HEK293 (cell line): ENCODE results near the gene SPECC1L.
"Not testable (repeated sequence)": the region's sequence is repeated elsewhere in the genome, so short reads cannot be mapped to it uniquely, and the experiment has no call there.

ENCODE experiments used
- CTCF ChIA-PET: fragments of 350-600 bp; formaldehyde crosslinking; extraction: SDS; loops from one replicate; lab custom pipeline; 2021; ENCODE audit warnings: antibody characterized with exemption; lab: Yijun Ruan, JAX
- POLR2A ChIA-PET: fragments of 300-600 bp; formaldehyde crosslinking; extraction: SDS; loops from one replicate; lab custom pipeline; 2020; ENCODE audit warnings: antibody characterized with exemption, inconsistent platforms; lab: Yijun Ruan, JAX
- H3K27ac ChIP-seq: fragments of 200-500 bp; sonication (Bioruptor generic); 2 replicates; pipeline ENCODE4 v1.5.1; 2014; ENCODE audit warnings: low read depth, low read length, control low read depth, inconsistent platforms; ENCODE audit errors: extremely low read depth
- H3K36me3 ChIP-seq, 2 experiments: fragments of 200-500 bp in 1 of 2; sonication (Bioruptor generic) in 1 of 2; 1 replicate in 1 of 2; 2 replicates in 1 of 2; pipeline ENCODE4 v1.5.1; 2014 to 2017; ENCODE audit warnings: inconsistent platforms in 2 of 2, low read length in 2 of 2; ENCODE audit not compliant: control insufficient read depth in 2 of 2, insufficient read depth in 1 of 2
- H3K4me1 ChIP-seq: fragments of 200-500 bp; sonication (Bioruptor generic); 2 replicates; pipeline ENCODE4 v1.5.1; 2014; ENCODE audit warnings: mild to moderate bottlenecking, low read length, inconsistent platforms; ENCODE audit not compliant: control insufficient read depth, insufficient read depth
- H3K4me3 ChIP-seq: 2 replicates; pipeline ENCODE4 v1.5.1; 2011; ENCODE audit warnings: low read depth, mild to moderate bottlenecking, control low read depth, low read length, moderate library complexity
- H3K9me3 ChIP-seq: fragments of 200-500 bp; sonication (Bioruptor generic); 2 replicates; pipeline ENCODE4 v1.5.1; 2014; ENCODE audit warnings: low read depth, low read length, inconsistent platforms; ENCODE audit not compliant: control insufficient read depth, insufficient read depth
- FEZF1 ChIP-seq: fragments of 450-650 bp; formaldehyde crosslinking; IDR thresholded peaks from 2 replicates; pipeline ENCODE4 v1.5.1; 2016; ENCODE audit warnings: missing biosample characterization, missing genetic modification characterization
- HOXD13 ChIP-seq: sonication (generic); formaldehyde crosslinking; IDR thresholded peaks from 2 replicates; pipeline ENCODE4 v1.8.0; 2022; ENCODE audit warnings: missing genetic modification reagents, borderline replicate concordance
- PRDM1 ChIP-seq: fragments of 450-650 bp; formaldehyde crosslinking; IDR thresholded peaks from 2 replicates; pipeline ENCODE4; 2016; ENCODE audit warnings: missing biosample characterization, missing genetic modification characterization
- TCF7L2 ChIP-seq: IDR thresholded peaks from 2 replicates; pipeline ENCODE4 v1.6.1; 2011; ENCODE audit warnings: low read depth, mild to moderate bottlenecking, inconsistent platforms, low read length, moderate library complexity, borderline replicate concordance
- ZFP3 ChIP-seq: fragments of 450-650 bp; formaldehyde crosslinking; IDR thresholded peaks from 2 replicates; pipeline ENCODE4 v1.5.1; 2016; ENCODE audit warnings: low read depth, missing biosample characterization, missing genetic modification characterization
- ZNF140 ChIP-seq: fragments of 450-650 bp; formaldehyde crosslinking; IDR thresholded peaks from 2 replicates; pipeline ENCODE4 v1.5.1; 2016; ENCODE audit warnings: missing biosample characterization, missing genetic modification characterization
- ZNF184 ChIP-seq: fragments of 450-650 bp; IDR thresholded peaks from 2 replicates; pipeline ENCODE4 v1.5.1; 2018; ENCODE audit warnings: missing biosample characterization, mild to moderate bottlenecking, missing genetic modification characterization
- ZNF2 ChIP-seq: fragments of 450-650 bp; formaldehyde crosslinking; IDR thresholded peaks from 2 replicates; pipeline ENCODE4 v1.5.1; 2016; ENCODE audit warnings: missing biosample characterization, missing genetic modification characterization
- ZNF274 ChIP-seq, 2 experiments: fragments of 200-500 bp in 1 of 2; fragments of 450-650 bp in 1 of 2; sonication (Bioruptor generic) in 1 of 2; formaldehyde crosslinking in 1 of 2; IDR thresholded peaks; 2 replicates each; pipeline versions ENCODE4 v1.5.1 to v1.6.1; 2014 to 2016; ENCODE audit warnings: borderline replicate concordance in 1 of 2, inconsistent platforms in 1 of 2, low read length in 1 of 2, missing biosample characterization in 1 of 2, missing genetic modification characterization in 1 of 2
- ZNF302 ChIP-seq: fragments of 450-650 bp; formaldehyde crosslinking; IDR thresholded peaks from 2 replicates; pipeline ENCODE4 v1.5.1; 2016; ENCODE audit warnings: missing biosample characterization, missing genetic modification characterization, low read depth
- ZNF366 ChIP-seq: fragments of 450-650 bp; formaldehyde crosslinking; conservative IDR thresholded peaks from 2 replicates; pipeline ENCODE4 v1.5.1; 2016; ENCODE audit warnings: missing biosample characterization, missing genetic modification characterization
- ZNF391 ChIP-seq: fragments of 450-650 bp; formaldehyde crosslinking; IDR thresholded peaks from 2 replicates; pipeline ENCODE4 v1.5.1; 2016; ENCODE audit warnings: low read depth, missing biosample characterization, missing genetic modification characterization, borderline replicate concordance
- ZNF394 ChIP-seq: fragments of 450-650 bp; formaldehyde crosslinking; IDR thresholded peaks from 2 replicates; pipeline ENCODE4 v1.5.1; 2016; ENCODE audit warnings: missing biosample characterization, missing genetic modification characterization, mild to moderate bottlenecking, moderate library complexity, borderline replicate concordance
- ZNF555 ChIP-seq: fragments of 450-650 bp; formaldehyde crosslinking; conservative IDR thresholded peaks from 2 replicates; pipeline ENCODE4 v1.5.1; 2017; ENCODE audit warnings: missing biosample characterization, mild to moderate bottlenecking, missing genetic modification characterization, inconsistent platforms
- ZNF600 ChIP-seq: fragments of 450-650 bp; formaldehyde crosslinking; IDR thresholded peaks from 2 replicates; pipeline ENCODE4 v1.5.1; 2016; ENCODE audit warnings: missing biosample characterization, missing genetic modification characterization
- ZNF777 ChIP-seq: fragments of 450-650 bp; formaldehyde crosslinking; IDR thresholded peaks from 2 replicates; pipeline ENCODE4 v1.5.1; 2017; ENCODE audit warnings: missing biosample characterization, missing genetic modification characterization, borderline replicate concordance
- ZNF785 ChIP-seq: fragments of 450-650 bp; formaldehyde crosslinking; IDR thresholded peaks from 2 replicates; pipeline ENCODE4 v1.5.1; 2016; ENCODE audit warnings: missing biosample characterization, missing genetic modification characterization
- TF ChIP-seq, protein P1 (sequence below): fragments of 450-650 bp; formaldehyde crosslinking; IDR thresholded peaks from 2 replicates; pipeline ENCODE4 v1.5.1; 2016; ENCODE audit warnings: missing biosample characterization, missing genetic modification characterization
- TF ChIP-seq, protein P2 (sequence below): fragments of 450-650 bp; formaldehyde crosslinking; IDR thresholded peaks from 2 replicates; pipeline ENCODE4 v1.5.1; 2016; ENCODE audit warnings: missing biosample characterization, missing genetic modification characterization

Gene SPECC1L

DNA sequence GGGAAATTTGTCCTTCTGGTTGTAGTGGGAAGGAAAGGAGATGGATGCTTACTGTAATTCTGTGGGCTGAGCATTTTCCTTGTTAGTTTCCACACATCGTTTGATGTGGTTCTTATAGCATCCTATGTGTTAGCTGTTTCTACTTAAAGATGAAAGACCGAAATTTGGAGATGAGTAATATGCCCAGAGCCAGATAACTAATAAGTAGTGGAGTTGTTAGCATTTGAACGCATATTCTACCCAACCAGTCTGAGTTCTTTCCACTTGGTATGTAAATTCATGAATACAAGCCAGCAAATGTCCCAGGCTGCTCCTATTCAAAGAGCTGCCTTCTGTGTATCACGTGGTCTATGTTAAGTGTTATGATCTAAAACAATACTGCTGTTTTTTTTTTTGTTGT is 14.6 kb downstream of the SPECC1L start (continued):
- TF ChIP-seq ZNF600 (tag by site-specific recombination): no peak
- no peak for TF ChIP-seq ZNF785

DNA sequence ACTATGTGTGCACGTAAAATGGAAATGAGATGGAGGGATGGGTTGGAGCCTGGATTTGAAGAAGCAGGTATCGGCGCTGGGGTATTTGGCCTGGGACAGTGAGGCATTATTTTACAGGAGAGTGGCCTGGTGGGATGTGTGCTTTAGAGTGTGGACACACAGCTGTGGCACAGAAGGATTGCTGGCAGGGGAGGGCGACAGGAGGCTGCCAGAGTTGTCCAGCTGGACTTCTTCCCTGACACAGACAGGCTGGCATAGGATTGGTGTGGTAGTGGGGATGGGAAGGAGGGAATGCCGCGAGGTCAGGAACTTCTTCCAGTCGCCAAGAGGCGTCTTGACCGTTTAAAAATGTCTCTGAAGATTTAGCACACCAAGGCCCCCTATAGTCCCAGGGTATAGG is 16.6 kb downstream of the SPECC1L start:
- CTCF ChIA-PET: interaction anchor here (0.6 kb wide), 1 partner anchor 58 kb away, joined by 3 read pairs; no protein-coding TSS in a partner anchor
- H3K27ac ChIP-seq, H3K4me3 ChIP-seq, H3K36me3 ChIP-seq, POLR2A ChIA-PET, H3K9me3 ChIP-seq: not testable (repeated sequence)
- peaks cover 35% of the 10 kb centered on the region for H3K4me1 ChIP-seq

DNA sequence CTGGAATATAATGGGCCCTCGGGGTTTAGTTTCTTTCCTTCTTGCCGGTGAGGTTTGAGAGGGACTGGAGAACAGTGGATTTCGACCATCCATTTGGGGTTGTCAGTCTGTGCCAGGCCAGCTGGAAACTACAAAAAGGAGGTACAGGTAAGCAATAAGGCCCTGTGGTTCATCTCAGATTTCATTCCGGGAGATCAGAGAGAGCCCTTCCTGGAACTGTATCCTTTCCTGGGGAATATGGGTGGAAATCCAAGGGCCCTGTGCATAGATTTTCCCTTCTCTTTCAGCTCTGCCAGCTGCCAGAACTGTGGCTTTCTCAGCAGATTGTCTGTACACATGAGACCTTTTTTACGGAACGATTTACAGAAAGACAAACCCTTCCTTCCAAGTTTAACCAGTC is 17.2 kb downstream of the SPECC1L start:
- H3K36me3 ChIP-seq, H3K27ac ChIP-seq, CTCF ChIA-PET, H3K9me3 ChIP-seq, H3K4me3 ChIP-seq: not testable (repeated sequence)
- POLR2A ChIA-PET: interaction anchor here (0.6 kb wide), 1 partner anchor 36 kb away, joined by 3 read pairs; no protein-coding TSS in a partner anchor
- peaks cover 35% of the 10 kb centered on the region for H3K4me1 ChIP-seq

DNA sequence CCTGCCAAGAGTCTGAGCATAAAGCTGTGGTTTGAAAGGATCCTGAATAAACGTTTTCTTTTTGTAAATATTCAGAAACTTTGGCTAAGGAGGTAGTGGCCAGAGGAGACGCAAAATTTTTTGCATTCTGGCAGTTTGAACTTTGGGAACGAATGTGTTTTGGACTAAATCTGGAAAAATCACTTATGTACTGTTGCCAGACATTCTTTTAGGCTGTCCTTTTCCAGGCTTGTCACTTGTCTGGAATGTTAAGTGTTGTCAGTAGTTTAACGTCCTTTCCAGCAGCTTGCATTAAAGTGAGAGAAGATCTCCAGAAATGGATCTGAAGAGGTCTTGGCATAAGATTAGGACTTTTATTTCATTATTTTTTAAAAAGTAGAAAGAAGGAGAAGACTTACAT is 18.5 kb downstream of the SPECC1L start:
- no peak overlapping the region for H3K27ac ChIP-seq
- POLR2A ChIA-PET: interaction anchor here (0.6 to 1.4 kb wide), 4 partner anchors 19 to 515 kb away, joined by 3 read pairs; partner anchors contain the start of gene SPECC1L
- no peak overlapping the region for H3K4me3 ChIP-seq

More for the DNA sequence above, 18.5 kb downstream of the SPECC1L start:
- Histone ChIP-seq H3K36me3 (no peaks in the 10 kb centered on the region), H3K9me3 (no peaks in the 10 kb centered on the region), H3K4me1 (peaks cover 30% of the 10 kb centered on the region)
- TF ChIP-seq FEZF1 (tag by site-specific recombination): peak; percentile 28; the same call in 1 of the 2 replicates
- no peak for TF ChIP-seq ZFP3
- TF ChIP-seq ZNF555 (tag by site-specific recombination): no peak
- TF ChIP-seq, protein P1, sequence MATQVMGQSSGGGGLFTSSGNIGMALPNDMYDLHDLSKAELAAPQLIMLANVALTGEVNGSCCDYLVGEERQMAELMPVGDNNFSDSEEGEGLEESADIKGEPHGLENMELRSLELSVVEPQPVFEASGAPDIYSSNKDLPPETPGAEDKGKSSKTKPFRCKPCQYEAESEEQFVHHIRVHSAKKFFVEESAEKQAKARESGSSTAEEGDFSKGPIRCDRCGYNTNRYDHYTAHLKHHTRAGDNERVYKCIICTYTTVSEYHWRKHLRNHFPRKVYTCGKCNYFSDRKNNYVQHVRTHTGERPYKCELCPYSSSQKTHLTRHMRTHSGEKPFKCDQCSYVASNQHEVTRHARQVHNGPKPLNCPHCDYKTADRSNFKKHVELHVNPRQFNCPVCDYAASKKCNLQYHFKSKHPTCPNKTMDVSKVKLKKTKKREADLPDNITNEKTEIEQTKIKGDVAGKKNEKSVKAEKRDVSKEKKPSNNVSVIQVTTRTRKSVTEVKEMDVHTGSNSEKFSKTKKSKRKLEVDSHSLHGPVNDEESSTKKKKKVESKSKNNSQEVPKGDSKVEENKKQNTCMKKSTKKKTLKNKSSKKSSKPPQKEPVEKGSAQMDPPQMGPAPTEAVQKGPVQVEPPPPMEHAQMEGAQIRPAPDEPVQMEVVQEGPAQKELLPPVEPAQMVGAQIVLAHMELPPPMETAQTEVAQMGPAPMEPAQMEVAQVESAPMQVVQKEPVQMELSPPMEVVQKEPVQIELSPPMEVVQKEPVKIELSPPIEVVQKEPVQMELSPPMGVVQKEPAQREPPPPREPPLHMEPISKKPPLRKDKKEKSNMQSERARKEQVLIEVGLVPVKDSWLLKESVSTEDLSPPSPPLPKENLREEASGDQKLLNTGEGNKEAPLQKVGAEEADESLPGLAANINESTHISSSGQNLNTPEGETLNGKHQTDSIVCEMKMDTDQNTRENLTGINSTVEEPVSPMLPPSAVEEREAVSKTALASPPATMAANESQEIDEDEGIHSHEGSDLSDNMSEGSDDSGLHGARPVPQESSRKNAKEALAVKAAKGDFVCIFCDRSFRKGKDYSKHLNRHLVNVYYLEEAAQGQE (tag by site-specific recombination): no peak
- TF ChIP-seq ZNF184 (tag by site-specific recombination): no peak
- TF ChIP-seq TCF7L2: no peak
- no peak for TF ChIP-seq ZNF140 (tag by site-specific recombination)
- TF ChIP-seq ZNF785: no peak
- TF ChIP-seq ZNF302 (tag by site-specific recombination): no peak
- TF ChIP-seq HOXD13 (CRISPR knock-in tag): no peak
- TF ChIP-seq PRDM1: 0 out of 2 replicates have a peak, but pooled peaks have one; percentile 23
- TF ChIP-seq, protein P2, sequence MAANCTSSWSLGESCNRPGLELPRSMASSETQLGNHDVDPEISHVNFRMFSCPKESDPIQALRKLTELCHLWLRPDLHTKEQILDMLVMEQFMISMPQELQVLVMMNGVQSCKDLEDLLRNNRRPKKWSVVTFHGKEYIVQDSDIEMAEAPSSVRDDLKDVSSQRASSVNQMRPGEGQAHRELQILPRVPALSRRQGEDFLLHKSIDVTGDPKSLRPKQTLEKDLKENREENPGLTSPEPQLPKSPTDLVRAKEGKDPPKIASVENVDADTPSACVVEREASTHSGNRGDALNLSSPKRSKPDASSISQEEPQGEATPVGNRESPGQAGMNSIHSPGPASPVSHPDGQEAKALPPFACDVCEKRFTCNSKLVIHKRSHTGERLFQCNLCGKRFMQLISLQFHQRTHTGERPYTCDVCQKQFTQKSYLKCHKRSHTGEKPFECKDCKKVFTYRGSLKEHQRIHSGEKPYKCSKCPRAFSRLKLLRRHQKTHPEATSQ (tag by site-specific recombination): no peak
- no peak for TF ChIP-seq ZNF274 (IDR thresholded peaks at IDR 0.05; ENCODE audit: low read length)
- TF ChIP-seq ZNF274 (tag by site-specific recombination; IDR thresholded peaks at IDR 0.05; ENCODE audit: borderline replicate concordance): no peak
- TF ChIP-seq ZNF391 (tag by site-specific recombination): no peak
- no peak for TF ChIP-seq ZNF2
- no peak for TF ChIP-seq ZNF366 (tag by site-specific recombination)
- TF ChIP-seq ZNF394: no peak
- no peak for TF ChIP-seq ZNF777
- CTCF ChIA-PET: interaction anchor here (0.6 to 0.7 kb wide), 2 partner anchors 35 to 125 kb away, joined by 3 read pairs; no protein-coding TSS in a partner anchor
